GM19035 (cell line): ENCODE measurements around the gene TSPAN14.
A peak's percentile ranks its signal among the peaks of the same experiment; 100 is the strongest.

Source experiments
- ATAC-seq: cut with Tn5 transposase; IDR thresholded peaks from one replicate; pipeline ENCODE4 v1.9.1; 2021; ENCODE audit not compliant: unreplicated experiment

Gene TSPAN14

GRCh38 chr10:80486785-80487420 is 32.8 kb downstream of the TSPAN14 start:
- ATAC-seq: no peak

- no peak for ATAC-seq
Measured at GRCh38 chr10:80487421-80487785, 33.3 kb downstream of the TSPAN14 start.

- ATAC-seq: no peak
Measured at GRCh38 chr10:80487791-80488538, 33.9 kb downstream of the TSPAN14 start.

- ATAC-seq: no peak
Measured at GRCh38 chr10:80488539-80489066, 34.5 kb downstream of the TSPAN14 start.

- no peak for ATAC-seq
Measured at GRCh38 chr10:80489371-80490112, 35.4 kb downstream of the TSPAN14 start.

GRCh38 chr10:80491251-80492102 is 37.4 kb downstream of the TSPAN14 start:
- no peak for ATAC-seq

DNA sequence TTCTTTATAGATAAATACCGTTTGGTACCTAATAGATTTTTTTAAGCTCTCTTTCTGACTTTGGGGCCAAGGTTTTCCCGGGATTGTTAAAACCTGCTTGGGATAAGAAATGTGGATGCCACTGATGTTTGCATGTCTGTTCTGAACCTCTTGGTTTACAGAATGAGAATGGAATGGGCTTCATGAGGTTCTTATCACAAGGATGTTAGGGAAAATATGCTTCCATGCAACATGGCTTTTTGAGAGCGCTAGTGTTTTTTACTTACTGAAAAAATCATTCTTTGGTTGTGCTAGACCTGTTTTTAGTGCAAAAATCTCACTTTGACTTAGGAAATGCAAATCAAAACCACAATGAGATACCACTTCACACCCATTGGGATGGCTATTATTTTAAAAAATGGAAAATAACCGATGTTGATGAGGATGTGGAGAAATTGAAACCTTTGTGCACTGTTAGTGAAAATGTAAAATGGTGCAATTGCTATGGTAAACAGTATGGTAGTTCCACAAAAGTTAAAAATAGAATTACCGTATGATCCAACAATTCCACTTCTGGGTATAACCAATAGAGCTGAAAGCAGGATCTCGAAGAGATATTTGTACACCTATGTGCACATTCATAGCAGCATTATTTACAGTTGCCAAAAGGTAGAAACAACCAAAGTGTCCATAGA is 38.9 kb downstream of the TSPAN14 start:
- peak; percentile 45 for ATAC-seq

DNA sequence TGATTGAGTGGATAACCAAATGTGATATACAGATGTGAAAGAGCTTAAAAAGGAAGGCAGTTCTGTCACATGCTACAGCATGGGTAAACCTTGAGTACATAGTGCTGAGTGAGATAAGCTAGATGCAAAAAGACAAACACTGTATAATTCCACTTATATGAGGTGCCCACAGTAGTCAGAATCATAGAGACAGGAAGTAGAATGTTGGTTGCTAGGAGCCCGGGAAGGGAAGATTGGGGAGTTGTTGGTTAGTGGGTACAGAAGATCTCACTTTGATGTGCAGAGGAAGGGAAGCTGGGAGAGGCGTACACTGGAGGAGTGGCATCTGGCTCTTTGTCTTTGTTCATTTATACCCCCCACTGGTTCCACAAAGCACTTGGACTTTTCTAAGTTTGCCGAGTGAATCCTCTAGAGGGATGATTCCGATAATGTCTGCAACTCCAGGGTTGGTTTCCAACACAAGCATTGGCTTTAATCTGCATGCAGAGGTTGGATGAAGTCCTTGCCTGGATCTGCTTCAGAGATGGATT is 39.5 kb downstream of the TSPAN14 start:
- peak; percentile 63 for ATAC-seq

- no peak for ATAC-seq
Measured at GRCh38 chr10:80496555-80497172, 42.6 kb downstream of the TSPAN14 start.

DNA sequence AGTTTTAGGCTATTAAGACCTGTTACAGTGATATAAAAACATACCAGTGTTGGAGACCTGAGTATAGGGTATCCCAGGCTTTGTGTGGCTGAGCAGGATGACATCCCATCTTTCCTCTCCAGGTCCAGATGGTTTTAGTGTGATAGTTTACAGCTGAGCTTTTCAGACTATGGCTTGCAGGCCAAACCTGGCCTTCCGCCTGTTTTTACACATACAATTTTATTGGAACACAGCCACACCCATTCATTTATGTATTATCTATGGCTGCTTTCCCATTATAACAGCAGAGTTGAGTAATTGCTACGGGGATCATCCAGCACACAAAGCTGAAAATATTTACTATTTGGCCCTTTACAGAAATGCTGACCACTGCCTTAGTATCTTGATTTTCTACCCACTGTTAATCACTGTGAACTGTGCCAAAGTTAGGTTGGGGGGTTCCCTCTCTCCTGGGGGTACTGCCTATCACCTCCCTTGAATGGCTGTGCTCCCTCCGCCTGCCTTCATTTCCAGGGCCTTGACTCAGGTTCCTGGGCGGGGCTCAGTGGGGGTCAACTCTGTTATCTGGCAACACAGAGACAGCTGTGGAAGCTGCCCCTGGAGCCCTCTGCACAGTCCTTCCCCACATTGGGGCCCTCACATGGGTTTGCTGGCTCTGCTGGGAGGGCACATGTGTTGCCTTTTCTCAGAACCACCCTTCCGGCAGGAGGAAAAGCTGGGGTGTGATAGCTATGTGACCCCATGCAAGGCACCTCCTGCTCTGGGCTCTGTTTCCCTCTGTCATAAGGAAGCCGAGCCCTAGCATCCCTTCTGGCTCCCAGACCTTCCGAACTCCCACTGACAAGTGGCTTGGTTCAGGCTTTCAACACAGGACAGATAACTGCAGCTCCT is 43.3 kb downstream of the TSPAN14 start:
- ATAC-seq: no peak

DNA sequence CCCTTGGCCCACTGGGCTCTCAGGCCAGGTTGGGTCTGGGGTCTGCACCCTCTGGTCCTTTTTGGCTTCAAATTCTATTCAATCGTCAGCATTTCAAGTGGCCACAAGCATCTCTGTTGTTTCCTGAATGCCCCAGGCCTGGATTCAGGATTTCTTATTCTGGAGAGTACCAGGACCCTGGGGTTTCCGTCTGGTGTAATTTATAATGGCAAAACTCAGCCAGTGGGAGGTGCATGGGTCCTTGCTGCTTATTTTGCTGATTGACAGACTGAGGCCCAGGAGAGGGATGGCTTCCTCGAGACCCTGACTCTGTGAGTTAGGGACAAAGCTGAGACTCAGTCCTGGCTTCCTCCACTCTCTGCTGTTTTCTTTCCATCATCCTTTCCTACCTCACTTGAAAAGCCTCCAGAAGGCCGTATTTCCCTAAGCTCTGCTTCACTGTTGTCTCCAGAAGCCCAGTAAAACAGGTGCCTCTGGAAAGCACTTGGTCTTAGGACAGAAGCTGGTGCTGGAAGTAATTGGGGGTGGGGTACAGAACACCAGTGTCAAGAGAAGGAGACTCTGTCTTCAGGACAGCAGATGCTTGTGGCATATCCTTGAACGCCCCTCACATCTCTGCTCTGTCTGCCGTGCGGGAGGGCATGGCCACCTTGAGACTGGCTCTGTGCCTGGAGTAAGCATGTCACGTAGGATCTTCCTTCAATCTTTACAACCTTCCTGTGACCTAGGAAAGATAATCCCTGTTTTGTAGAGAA is 44.1 kb downstream of the TSPAN14 start:
- no peak for ATAC-seq

GRCh38 chr10:80498833-80499741 is 45.0 kb downstream of the TSPAN14 start:
- no peak for ATAC-seq

GRCh38 chr10:80500572-80501380 is 46.7 kb downstream of the TSPAN14 start:
- peak; percentile 67 for ATAC-seq

DNA sequence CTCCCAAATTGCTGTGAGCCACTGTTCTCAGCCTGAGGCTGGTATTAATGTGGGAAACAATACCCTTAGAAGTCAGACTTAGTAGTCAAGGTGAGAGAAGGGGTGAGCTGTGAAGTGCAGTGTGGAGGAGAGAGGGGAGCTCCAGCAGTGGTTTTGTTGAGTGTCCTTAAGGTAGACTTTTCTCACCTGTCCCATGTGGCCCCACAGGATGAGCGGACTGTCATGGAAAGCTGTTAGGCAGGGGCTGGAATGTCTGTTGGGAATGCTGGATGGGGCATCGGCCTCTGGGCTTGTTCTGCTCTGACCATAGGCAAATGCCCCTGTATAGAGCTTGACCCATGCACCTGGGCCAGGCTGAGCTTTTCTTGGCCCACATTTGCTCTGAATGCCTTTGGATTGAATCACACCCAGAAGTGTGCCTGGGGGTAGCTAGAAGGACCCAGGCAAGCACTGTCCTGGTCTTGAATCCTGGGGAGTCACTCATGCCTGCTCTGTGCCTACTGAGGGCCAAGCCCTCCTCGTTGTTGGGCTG is 47.3 kb downstream of the TSPAN14 start:
- no peak for ATAC-seq

GRCh38 chr10:80501913-80502521 is 47.9 kb downstream of the TSPAN14 start:
- no peak for ATAC-seq
